GM12864 (cell line): ENCODE data around the gene ENPP6.

Experiments used
- DNase-seq: peaks from one replicate; pipeline ENCODE4 v3.0.0-alpha.2; 2011; ENCODE audit warnings: low read depth
- H3K4me3 ChIP-seq: 2 replicates; pipeline ENCODE4 v1.5.1; 2011; ENCODE audit warnings: mild to moderate bottlenecking, low read depth, low read length, control low read depth
- CTCF ChIP-seq: IDR thresholded peaks from 2 replicates; pipeline ENCODE4 v1.5.1; 2011; ENCODE audit warnings: low read depth, mild to moderate bottlenecking, moderate library complexity, low read length, control low read depth, inconsistent platforms; ENCODE audit errors: missing control alignments

ENPP6 gene

GRCh38 chr4:184261246-184261645, 43.6 kb upstream of the ENPP6 start:
- no peak for TF ChIP-seq CTCF
- no peak for DNase-seq
- H3K4me3 ChIP-seq, result no peak overlapping the region

- no peak overlapping the region for H3K4me3 ChIP-seq
- no peak for DNase-seq
- TF ChIP-seq CTCF, result no peak
These were observed 42.2 kb upstream of the ENPP6 start for GRCh38 chr4:184259866-184260265.

GRCh38 chr4:184259081-184259480, 41.4 kb upstream of the ENPP6 start:
- no peak for TF ChIP-seq CTCF

GRCh38 chr4:184255871-184256642, 38.4 kb upstream of the ENPP6 start:
- no peak for DNase-seq
- no peak for TF ChIP-seq CTCF
- no peak overlapping the region for H3K4me3 ChIP-seq

More at GRCh38 chr4:184259081-184259480, 41.4 kb upstream of the ENPP6 start:
- DNase-seq, result no peak
- no peak overlapping the region for H3K4me3 ChIP-seq

GRCh38 chr4:184255361-184255760, 37.7 kb upstream of the ENPP6 start:
- no peak for DNase-seq
- no peak overlapping the region for H3K4me3 ChIP-seq
- TF ChIP-seq CTCF, result no peak

GRCh38 chr4:184253072-184253420, 35.4 kb upstream of the ENPP6 start:
- no peak for TF ChIP-seq CTCF
- no peak for DNase-seq
- H3K4me3 ChIP-seq, result no peak overlapping the region
